HG03097 (cell line): ENCODE measurements around the gene POLR2B.
"Not testable (repeated sequence)": the region's sequence is repeated elsewhere in the genome, so short reads cannot be mapped to it uniquely, and the experiment has no call there.

Source experiments
- ATAC-seq: cut with Tn5 transposase; IDR thresholded peaks from one replicate; pipeline ENCODE4 v1.9.1; 2021; ENCODE audit not compliant: unreplicated experiment, low FRiP score

POLR2B gene

DNA sequence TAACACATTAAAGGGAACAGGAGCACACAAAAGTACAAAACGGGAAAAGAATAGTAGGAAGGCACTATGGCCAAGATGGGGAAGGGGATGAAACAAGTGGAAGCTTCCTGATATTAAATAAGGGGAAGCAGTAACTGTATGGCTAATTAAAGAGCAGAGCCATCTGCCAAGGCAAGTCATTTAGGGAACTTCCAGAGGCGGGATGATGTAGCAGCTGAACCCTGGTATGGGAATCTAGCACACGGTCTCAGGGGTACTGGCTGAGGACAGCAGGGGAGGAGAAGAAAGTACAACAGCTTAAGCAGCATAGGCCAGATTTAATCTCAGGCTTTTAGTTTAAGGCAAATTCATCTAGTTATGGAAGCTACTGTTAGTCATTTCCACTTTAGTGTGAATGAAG is 72.4 kb downstream of the POLR2B start:
- ATAC-seq: no peak

- no peak for ATAC-seq
Measured at GRCh38 chr4:57051524-57051923, 72.8 kb downstream of the POLR2B start.

DNA sequence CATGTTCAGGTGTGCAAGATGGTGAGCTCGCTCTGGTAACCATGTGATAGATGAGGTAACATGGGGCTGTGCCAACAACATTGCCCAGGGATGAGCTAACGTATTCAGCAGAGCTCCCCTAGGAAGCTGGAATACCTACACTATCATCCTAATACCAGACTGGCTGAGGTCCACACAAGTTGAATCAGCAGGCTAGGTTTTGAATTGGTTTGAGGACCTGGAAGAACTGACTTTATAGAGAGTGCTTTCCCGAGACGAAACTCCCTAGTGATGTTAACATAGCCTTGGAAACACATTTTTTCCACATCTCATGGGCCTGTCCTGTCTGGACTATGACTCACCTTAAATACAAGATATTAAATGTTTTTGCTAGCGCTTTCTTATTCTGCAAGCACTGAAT is 74.8 kb downstream of the POLR2B start:
- ATAC-seq: no peak

DNA sequence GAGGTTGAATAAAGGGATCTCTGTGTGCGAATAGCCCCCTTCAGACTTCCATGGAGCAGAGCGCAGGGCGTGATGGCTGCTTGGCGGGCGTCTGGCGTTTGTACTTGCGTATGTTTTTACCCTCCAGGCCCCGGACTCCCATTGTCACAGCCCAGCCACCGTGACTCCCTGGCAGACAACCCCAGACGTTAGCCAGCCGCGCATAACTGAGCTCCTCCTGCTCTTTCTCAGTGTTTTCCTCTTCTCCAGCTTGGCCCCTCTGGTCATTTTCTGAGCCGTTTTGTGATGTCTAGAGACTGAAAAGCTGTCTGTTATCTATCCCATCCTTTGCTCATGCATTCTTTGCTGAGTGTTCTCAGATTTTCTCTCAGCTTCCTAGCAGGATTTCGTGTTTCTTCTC is 77.2 kb downstream of the POLR2B start:
- ATAC-seq: no peak

DNA sequence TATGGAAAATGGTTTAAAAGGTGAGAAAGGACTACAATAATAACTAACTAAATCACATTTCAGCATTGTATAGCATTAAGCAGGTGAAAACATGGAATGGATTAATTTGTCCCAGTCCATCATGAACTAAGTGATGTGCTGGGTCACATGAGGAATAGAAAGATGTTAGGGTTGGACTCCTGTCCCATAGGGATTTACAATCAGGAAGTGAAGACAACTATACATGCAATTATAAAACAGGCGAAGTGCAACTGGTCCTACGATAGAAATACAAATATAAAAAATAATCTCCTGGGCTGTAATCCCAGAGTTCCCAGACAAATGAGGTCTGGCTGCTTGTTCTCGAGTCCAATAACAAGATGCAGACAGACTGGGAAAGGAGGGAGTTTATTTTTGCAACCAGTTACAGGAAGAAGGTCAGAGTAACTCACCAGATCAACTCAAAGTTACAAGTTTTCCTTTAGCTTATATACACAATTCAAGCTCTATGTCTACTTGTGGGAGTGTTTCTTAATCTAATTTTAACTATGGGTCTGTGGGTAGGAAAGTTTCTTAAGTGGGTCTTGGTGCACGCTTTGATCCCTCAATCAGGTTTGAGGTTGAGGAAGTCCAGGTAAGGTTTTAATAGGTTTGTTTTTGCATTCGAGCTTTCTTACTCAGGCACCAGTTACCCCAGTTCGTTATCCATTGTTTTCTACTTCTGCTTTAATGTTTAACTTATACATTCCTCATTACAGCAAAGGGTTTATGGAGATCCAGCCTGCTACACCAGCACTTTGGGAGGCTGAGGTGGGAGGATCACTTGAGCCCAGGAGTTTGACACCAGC is 81.4 kb downstream of the POLR2B start:
- no peak for ATAC-seq

DNA sequence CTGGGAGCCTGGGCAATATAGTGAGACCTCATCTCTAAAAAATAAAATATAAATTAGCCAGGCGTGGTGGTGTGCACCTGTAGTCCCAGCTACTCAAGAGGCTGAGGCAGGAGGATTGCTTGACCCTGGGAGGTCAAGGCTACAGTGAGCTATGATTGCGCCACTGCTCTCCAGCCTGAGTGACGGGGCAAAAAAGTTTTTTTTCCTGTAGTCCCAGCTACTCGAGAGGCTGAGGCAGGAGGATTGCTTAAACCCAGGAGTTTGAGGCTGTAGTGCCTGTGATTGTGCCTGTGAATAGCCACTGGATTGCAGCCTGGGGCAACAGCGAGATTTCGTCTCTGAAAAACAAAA is 82.0 kb downstream of the POLR2B start:
- ATAC-seq: not testable (repeated sequence)

- ATAC-seq: no peak
Measured at GRCh38 chr4:57061395-57061794, 82.7 kb downstream of the POLR2B start.

- ATAC-seq: no peak
Measured at GRCh38 chr4:57063518-57063917, 84.8 kb downstream of the POLR2B start.

DNA sequence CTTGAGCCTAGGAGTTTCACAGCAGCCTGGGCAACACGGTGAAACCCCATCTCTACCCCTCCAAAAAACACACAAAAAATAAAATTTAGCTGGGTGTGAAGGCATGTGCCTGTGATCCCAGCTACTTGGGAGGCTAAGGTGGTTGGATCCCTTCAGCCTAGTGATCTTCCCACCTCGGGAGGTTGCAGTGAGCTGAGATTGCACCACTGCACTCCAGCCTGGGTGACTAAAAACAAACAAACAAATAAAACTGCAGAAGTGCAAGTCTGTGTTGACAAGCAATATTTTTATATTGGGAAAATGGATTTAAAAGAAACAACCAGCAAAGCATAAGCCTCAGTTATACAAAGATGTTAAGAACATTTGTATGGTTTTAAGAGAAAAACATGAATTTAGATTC is 85.4 kb downstream of the POLR2B start:
- no peak for ATAC-seq

DNA sequence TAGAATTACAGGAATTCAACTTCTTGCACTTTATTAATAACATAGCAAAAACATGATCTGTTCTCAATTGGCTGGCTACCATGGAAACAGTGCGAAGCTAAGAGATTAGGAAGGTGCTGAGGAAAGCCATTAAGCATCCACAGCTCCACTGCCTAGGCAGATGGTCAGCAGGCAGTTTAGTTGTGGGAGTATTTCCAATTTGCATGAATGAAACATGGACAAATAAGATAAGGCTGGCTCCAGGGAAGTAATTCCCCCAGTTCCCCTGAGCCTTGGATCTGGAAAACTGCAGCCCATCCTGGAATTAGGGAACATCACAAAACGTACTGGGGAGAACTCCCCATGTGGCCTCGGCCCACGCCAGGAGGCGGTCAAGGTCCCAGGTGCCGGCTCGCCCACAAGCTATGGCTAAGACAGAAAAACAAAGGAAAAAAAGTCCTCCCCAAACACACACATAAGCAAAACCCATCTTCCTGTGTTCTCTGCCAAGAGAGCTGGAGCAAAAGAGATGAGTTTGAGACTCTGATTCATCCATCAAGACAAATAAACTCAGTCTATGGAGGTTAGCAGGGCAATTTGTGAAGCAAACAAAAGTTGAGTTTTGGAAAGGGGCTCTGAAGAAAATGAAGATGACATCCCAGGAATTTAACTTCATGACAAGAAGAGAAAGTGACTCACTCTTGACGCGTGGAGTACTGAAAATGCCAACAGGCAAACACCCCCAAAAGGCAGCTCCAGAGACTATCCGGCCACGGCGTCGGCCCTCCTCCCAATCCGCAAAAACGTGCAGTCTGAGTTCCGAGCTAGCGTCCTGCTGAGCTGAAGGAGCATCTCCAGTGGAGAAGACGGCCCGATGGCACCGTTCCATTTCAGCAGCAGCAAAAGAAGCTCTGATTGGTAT is 86.4 kb downstream of the POLR2B start:
- ATAC-seq: no peak

DNA sequence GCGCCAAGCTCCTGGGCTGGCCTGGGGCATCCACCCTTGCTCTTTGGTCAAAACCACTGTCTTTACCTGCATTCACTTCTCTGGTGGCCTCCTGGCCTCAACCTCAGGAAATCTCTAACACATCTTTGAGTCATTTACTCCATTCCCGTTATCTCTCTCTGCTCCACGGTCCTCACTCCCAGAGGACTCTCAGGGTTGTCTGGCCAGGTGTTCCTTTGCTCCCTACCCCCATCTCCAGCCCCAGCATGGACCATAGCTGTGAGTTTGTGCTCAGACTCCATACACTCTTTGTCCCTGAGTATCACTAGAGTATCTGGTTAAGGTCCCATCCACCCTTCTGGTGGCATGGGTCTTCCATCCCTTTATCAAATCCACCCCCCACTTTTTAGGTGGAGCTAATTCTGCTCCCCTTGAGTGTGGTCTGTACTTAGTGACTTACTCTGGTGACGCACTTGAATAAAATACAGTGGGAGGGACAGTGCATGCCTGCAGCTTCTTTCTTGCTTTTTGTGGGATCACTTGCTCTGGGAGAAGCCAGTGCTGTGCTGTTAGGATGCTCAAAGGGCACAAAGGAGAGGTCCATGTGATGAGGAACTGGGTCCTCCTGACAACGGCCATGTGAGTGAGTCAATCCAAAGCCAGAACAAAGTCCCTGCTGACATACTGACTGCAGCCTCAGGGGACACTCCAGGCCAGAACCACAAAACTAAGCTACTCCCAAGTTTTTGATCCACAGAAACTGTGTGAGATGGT is 87.2 kb downstream of the POLR2B start:
- ATAC-seq: no peak

- no peak for ATAC-seq
Measured at GRCh38 chr4:57068237-57068981, 89.7 kb downstream of the POLR2B start.

- no peak for ATAC-seq
Measured at GRCh38 chr4:57070461-57070860, 91.8 kb downstream of the POLR2B start.

DNA sequence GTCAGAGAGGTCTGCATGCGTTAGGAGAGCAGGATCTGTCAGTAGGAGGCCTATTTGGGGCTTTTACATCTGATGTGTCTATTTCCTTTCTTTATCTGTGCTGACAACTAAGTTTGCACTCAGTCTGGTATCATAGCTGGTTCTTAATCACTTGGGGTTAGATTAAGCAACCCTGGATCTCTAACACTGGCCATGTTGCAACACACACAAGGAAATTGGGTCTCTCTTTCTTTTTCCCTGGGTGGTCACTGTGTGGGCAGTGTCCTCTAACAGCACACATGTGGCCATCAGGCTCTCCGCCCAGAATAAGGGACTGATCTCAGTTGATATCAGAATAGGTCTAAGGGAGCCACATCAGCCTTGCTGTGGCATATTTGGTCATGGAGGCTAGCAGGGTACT is 92.6 kb downstream of the POLR2B start:
- no peak for ATAC-seq

DNA sequence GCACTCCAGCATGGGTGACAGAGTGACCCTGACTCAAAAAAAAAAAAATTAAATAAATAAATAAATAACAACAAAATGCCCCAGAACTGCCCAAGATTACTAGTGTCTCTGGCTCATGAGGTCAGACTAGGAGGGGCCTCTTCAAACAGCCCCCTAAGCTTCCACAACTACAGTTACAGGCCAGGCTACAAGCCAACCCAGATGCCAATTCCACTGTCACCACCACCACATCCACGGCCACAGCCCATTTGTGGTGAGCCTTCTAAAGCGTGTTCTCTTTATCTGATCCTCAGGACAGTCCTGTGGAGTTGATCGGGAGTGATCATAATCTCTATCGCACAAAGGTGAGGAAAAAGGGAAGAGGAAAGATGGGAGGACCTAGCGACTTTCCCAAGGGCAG is 94.9 kb downstream of the POLR2B start:
- no peak for ATAC-seq

DNA sequence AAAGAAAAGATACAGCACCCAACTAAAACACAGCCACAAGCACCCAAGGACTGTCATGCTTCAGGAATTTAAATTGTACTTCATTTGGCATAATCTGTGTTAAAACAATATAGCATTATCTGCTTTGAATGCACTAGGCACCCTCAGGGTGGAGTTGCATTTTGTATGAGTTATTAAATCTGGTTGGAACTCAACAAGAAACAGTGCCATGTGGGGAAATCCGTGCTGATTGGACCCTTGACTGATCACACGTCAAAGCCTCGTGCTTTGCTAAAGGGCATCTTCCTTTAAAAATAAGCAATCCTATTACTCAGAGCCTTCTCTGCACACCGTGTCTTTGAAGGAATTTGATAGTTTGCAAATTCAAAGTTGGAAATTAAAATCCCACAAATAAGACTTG is 96.0 kb downstream of the POLR2B start:
- no peak for ATAC-seq

DNA sequence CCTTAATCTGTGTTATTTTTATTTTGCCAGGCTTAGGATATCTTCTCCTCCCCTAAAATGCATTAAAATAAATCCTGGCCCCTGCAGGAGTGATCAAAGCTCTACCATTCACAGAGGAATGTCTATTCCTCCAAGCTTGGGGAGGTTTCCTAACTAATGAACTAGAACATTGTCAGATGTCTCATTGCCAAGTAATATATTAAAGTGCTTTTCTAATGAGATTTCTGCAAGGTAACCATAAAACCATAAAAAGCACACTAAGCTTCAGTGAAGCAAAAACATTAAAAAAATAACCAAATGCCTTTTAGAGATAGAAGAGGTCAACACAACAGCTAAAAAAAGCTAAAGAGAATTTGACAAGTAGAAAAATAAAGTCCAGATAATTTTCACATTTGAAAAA is 96.7 kb downstream of the POLR2B start:
- ATAC-seq: no peak

DNA sequence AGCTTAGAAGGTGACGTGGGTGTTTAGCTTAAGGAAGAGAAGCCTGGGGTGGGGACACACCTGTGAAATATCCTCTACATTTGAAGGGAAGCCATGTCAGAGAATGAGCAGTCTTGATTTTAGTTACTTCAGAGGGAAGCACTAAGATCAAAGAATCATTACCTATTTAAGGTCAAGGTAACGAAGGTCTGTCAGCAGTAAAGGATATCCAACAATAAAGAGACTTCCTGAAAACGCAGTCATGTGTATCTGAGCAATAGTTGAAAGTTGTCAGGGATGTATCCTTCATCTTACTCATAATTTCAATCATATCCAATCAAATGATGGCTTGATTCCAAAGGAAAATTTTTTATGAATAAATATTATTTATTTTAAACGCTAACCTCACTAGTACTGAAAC is 98.0 kb downstream of the POLR2B start:
- ATAC-seq: no peak

- no peak for ATAC-seq
Measured at GRCh38 chr4:57077550-57078343, 99.1 kb downstream of the POLR2B start.
